ENCODE results near the gene LGR4. TPM values are rescaled to one million over a fixed set of nuclear protein-coding genes. Genes with fewer than 3 reads are reported as not detected.

The LGR4 gene
- total and polyA plus RNA-seq, 2 of the 13 experiments (the other 11 are each of a cell fraction or from before 2014, with no cell fraction given) = 42.1 to 68.7 TPM

DNA sequence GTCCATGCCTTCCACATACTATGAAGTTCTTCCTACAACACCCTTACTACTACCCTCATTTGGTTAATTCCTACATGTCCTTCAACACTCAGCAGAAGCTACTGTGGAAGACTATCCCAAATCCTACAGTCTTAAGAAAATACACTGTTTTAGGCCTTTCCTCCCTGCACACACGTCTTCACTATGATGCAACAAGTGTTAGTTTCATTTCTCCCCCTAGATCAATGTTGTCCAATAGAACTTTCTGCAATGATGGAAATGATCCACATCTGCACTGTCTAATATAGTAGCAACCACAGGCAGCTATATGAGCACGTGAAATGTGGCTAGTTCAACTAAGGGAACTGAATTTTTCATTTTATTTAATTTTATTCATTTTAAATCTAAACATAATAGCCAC, 62.8 kb downstream of the LGR4 start:
- no TSS peak for BruUV-seq (replicated peaks)
- DNase-seq (ENCODE audit: low spot score) (no peak), ATAC-seq (no peak), FAIRE-seq (no peak)
- Histone ChIP-seq H3K27me3 (ENCODE audit: control insufficient read depth in 1 of 2, insufficient read depth in 2 of 2, low read length in 2 of 2) (no peaks in the 10 kb centered on the region), H4K20me1 (ENCODE audit: insufficient read depth, low read length) (peaks cover 22% of the 10 kb centered on the region; the same call in 1 of the 2 replicates), H3K36me3 (replicated peaks in 1 of 2; ENCODE audit: control insufficient read depth in 1 of 2, insufficient read depth in 2 of 2, low read length in 2 of 2) (peaks cover 3 to 28% of the 10 kb centered on the region in 2 experiments; a peak in 4 of 5 replicates), H3K4me3 (replicated peaks in 1 of 3; ENCODE audit: insufficient read depth in 1 of 3, low read depth in 2 of 3, low read length in 3 of 3) (no peak overlapping the region), H3K79me2 (ENCODE audit: insufficient read depth, low read length) (peaks cover 59% of the 10 kb centered on the region), H3K4me2 (ENCODE audit: low read depth, low read length) (no peak overlapping the region), H3K9ac (ENCODE audit: insufficient read depth, low read depth, low read length) (no peak overlapping the region), H2AFZ (ENCODE audit: low read length) (no peak overlapping the region), H3K4me1 (ENCODE audit: insufficient read depth, low read length) (peaks cover 36% of the 10 kb centered on the region), H3K9me3 (ENCODE audit: low read length) (no peaks in the 10 kb centered on the region), H3K27ac (ENCODE audit: extremely low read length, insufficient read depth, low read length) (no peak overlapping the region)
- in situ Hi-C loops (cut with HindIII; ENCODE audit: extremely low pct_ligation_motif_present, low pct_unique_long_range_greater_than_20kb) = no loop called here
- ChIA-PET CTCF (ENCODE audit: low intra/inter-chr PET ratio, low total read pairs) (no interaction called here), POLR2A (no interaction called here)
- intact Hi-C loops (cut with micrococcal nuclease; ENCODE audit: unreplicated experiment) = no loop called here
- peak; percentile 26; the same call in 1 of the 2 replicates for TF ChIP-seq CEBPB (IDR thresholded peaks at IDR 0.05; ENCODE audit: borderline replicate concordance, low read depth, low read length)
- TF ChIP-seq NFKB2 (CRISPR knock-in tag; IDR thresholded peaks at IDR 0.05; ENCODE audit: borderline replicate concordance) = no peak
- 98% methylated on average over 2 of the region's 2 CpGs for WGBS (ENCODE audit: low lambda C conversion rate)

DNA sequence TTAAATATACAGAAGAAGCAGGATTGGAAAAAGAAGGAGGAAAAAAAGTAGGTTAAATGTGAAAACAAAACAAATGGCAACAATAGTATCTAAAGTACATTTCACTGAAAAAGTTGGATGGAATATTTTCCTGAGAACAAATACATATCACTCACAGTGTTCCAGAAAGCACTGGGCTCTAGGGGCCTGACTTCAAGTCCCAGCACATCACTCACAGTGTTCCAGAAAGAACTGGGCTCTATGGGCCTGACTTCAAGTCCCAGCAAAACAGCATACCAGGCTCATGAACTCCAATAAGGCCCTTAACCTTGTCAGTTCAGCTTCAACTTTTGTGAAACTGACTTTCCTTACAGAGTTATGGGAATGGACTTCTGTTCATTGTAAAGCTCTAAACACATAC, 63.5 kb downstream of the LGR4 start:
- no peak for FAIRE-seq
- in situ Hi-C loops (cut with HindIII; ENCODE audit: extremely low pct_ligation_motif_present, low pct_unique_long_range_greater_than_20kb) = no loop called here
- TF ChIP-seq, protein P1, sequence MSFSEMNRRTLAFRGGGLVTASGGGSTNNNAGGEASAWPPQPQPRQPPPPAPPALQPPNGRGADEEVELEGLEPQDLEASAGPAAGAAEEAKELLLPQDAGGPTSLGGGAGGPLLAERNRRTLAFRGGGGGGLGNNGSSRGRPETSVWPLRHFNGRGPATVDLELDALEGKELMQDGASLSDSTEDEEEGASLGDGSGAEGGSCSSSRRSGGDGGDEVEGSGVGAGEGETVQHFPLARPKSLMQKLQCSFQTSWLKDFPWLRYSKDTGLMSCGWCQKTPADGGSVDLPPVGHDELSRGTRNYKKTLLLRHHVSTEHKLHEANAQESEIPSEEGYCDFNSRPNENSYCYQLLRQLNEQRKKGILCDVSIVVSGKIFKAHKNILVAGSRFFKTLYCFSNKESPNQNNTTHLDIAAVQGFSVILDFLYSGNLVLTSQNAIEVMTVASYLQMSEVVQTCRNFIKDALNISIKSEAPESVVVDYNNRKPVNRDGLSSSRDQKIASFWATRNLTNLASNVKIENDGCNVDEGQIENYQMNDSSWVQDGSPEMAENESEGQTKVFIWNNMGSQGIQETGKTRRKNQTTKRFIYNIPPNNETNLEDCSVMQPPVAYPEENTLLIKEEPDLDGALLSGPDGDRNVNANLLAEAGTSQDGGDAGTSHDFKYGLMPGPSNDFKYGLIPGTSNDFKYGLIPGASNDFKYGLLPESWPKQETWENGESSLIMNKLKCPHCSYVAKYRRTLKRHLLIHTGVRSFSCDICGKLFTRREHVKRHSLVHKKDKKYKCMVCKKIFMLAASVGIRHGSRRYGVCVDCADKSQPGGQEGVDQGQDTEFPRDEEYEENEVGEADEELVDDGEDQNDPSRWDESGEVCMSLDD (CRISPR knock-in tag; IDR thresholded peaks at IDR 0.05; ENCODE audit: borderline replicate concordance) = no peak
- TF ChIP-seq BHLHE40 (IDR thresholded peaks at IDR 0.05; ENCODE audit: low read length) (no peak), ZNF333 (CRISPR knock-in tag; IDR thresholded peaks at IDR 0.05; ENCODE audit: borderline replicate concordance) (no peak), ZNF24 (IDR thresholded peaks at IDR 0.05) (no peak), PITX1 (CRISPR knock-in tag; IDR thresholded peaks at IDR 0.05) (no peak)
- TF ChIP-seq, protein P2, sequence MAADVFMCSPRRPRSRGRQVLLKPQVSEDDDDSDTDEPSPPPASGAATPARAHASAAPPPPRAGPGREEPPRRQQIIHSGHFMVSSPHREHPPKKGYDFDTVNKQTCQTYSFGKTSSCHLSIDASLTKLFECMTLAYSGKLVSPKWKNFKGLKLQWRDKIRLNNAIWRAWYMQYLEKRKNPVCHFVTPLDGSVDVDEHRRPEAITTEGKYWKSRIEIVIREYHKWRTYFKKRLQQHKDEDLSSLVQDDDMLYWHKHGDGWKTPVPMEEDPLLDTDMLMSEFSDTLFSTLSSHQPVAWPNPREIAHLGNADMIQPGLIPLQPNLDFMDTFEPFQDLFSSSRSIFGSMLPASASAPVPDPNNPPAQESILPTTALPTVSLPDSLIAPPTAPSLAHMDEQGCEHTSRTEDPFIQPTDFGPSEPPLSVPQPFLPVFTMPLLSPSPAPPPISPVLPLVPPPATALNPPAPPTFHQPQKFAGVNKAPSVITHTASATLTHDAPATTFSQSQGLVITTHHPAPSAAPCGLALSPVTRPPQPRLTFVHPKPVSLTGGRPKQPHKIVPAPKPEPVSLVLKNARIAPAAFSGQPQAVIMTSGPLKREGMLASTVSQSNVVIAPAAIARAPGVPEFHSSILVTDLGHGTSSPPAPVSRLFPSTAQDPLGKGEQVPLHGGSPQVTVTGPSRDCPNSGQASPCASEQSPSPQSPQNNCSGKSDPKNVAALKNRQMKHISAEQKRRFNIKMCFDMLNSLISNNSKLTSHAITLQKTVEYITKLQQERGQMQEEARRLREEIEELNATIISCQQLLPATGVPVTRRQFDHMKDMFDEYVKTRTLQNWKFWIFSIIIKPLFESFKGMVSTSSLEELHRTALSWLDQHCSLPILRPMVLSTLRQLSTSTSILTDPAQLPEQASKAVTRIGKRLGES (CRISPR knock-in tag; IDR thresholded peaks at IDR 0.05; ENCODE audit: borderline replicate concordance) = no peak
- TF ChIP-seq, protein P3, sequence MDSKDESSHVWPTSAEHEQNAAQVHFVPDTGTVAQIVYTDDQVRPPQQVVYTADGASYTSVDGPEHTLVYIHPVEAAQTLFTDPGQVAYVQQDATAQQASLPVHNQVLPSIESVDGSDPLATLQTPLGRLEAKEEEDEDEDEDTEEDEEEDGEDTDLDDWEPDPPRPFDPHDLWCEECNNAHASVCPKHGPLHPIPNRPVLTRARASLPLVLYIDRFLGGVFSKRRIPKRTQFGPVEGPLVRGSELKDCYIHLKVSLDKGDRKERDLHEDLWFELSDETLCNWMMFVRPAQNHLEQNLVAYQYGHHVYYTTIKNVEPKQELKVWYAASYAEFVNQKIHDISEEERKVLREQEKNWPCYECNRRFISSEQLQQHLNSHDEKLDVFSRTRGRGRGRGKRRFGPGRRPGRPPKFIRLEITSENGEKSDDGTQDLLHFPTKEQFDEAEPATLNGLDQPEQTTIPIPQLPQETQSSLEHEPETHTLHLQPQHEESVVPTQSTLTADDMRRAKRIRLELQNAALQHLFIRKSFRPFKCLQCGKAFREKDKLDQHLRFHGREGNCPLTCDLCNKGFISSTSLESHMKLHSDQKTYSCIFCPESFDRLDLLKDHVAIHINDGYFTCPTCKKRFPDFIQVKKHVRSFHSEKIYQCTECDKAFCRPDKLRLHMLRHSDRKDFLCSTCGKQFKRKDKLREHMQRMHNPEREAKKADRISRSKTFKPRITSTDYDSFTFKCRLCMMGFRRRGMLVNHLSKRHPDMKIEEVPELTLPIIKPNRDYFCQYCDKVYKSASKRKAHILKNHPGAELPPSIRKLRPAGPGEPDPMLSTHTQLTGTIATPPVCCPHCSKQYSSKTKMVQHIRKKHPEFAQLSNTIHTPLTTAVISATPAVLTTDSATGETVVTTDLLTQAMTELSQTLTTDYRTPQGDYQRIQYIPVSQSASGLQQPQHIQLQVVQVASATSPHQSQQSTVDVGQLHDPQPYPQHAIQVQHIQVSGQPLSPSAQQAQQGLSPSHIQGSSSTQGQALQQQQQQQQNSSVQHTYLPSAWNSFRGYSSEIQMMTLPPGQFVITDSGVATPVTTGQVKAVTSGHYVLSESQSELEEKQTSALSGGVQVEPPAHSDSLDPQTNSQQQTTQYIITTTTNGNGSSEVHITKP (CRISPR knock-in tag; IDR thresholded peaks at IDR 0.05; ENCODE audit: low read depth) = no peak

More for the DNA sequence above, 63.5 kb downstream of the LGR4 start:
- no peak for ATAC-seq
- peaks cover 3 to 28% of the 10 kb centered on the region in 2 experiments; a peak in 4 of 5 replicates for H3K36me3 ChIP-seq (replicated peaks in 1 of 2; ENCODE audit: control insufficient read depth in 1 of 2, insufficient read depth in 2 of 2, low read length in 2 of 2)
- no peaks in the 10 kb centered on the region for H3K9me3 ChIP-seq (ENCODE audit: low read length)
- DNase-seq (ENCODE audit: low spot score) = no peak
- no peaks in the 10 kb centered on the region for H3K27me3 ChIP-seq (ENCODE audit: control insufficient read depth in 1 of 2, insufficient read depth in 2 of 2, low read length in 2 of 2)
- H4K20me1 ChIP-seq (ENCODE audit: insufficient read depth, low read length) = peaks cover 19% of the 10 kb centered on the region; the same call in 1 of the 2 replicates
- CTCF ChIA-PET (ENCODE audit: low intra/inter-chr PET ratio, low total read pairs) = no interaction called here
- no peak overlapping the region for H3K4me2 ChIP-seq (ENCODE audit: low read depth, low read length)
- no peak overlapping the region for H3K4me3 ChIP-seq (replicated peaks in 1 of 3; ENCODE audit: insufficient read depth in 1 of 3, low read depth in 2 of 3, low read length in 3 of 3)
- POLR2A ChIA-PET = no interaction called here
- no peak overlapping the region for H3K9ac ChIP-seq (ENCODE audit: insufficient read depth, low read depth, low read length)
- H3K79me2 ChIP-seq (ENCODE audit: insufficient read depth, low read length) = peaks cover 52% of the 10 kb centered on the region
- BruUV-seq (replicated peaks) = no TSS peak
- H2AFZ ChIP-seq (ENCODE audit: low read length) = no peak overlapping the region
- peaks cover 43% of the 10 kb centered on the region for H3K4me1 ChIP-seq (ENCODE audit: insufficient read depth, low read length)
- no peak overlapping the region for H3K27ac ChIP-seq (ENCODE audit: extremely low read length, insufficient read depth, low read length)
- intact Hi-C loops (cut with micrococcal nuclease; ENCODE audit: unreplicated experiment) = no loop called here

Data from HepG2 (cell line).